Measurements from ENCODE around the gene TAS2R5. TPM values are rescaled to one million over a fixed set of nuclear protein-coding genes. Genes with fewer than 3 reads are reported as not detected.

The TAS2R5 gene
- total and polyA plus RNA-seq, 2 experiments from 2014 or later, result 0.89 to 5.1 TPM

DNA sequence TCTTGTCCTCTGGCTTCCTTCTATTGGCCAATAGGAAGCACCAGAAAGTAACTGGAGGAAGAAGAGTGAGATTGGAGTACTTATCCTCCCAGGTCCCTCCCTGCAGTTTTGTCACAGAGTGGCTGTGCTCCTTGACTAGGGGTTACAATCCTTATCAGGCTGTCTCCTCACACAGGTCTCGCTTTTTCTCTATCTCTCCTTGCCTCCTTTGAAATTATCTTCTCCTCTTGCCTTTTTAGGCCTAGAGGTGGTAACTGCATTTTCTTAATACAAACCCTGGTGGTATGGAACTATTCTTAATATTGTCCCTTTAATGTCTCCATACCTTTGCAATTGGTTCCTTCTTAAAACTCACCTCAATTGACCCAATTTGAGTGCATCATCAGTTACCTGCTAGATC, 48.6 kb downstream of the TAS2R5 start:
- Histone ChIP-seq H2AFZ (no peak overlapping the region), H3K4me3 (no peak overlapping the region), H3F3A (replicated peaks; ENCODE audit: low read depth) (no peaks in the 10 kb centered on the region), H4K20me1 (replicated peaks; ENCODE audit: insufficient read depth) (no peaks in the 10 kb centered on the region), H3K27me3 (ENCODE audit: insufficient read depth) (no peaks in the 10 kb centered on the region), H3K9me2 (ENCODE audit: insufficient read depth) (no peaks in the 10 kb centered on the region), H3K36me3 (ENCODE audit: insufficient read depth) (no peaks in the 10 kb centered on the region), H3K4me2 (no peak overlapping the region), H3K27ac (ENCODE audit: low read depth) (no peak overlapping the region), H3K4me1 (ENCODE audit: insufficient read depth) (no peaks in the 10 kb centered on the region), H3K79me2 (replicated peaks; ENCODE audit: insufficient read depth) (no peaks in the 10 kb centered on the region)
- ATAC-seq (no peak), DNase-seq (ENCODE audit: low spot score) (no peak)
- H3K4me1 Mint-ChIP-seq, result peaks cover 3% of the 10 kb centered on the region; the same call in 2 of the 3 replicates
- no peak overlapping the region for H3K4me3 Mint-ChIP-seq
- no peak for TF ChIP-seq POLR2AphosphoS5 (IDR thresholded peaks at IDR 0.05; ENCODE audit: low read depth)
- H3K36me3 Mint-ChIP-seq (ENCODE audit: low read depth), result no peaks in the 10 kb centered on the region
- H3K27ac Mint-ChIP-seq, result no peak overlapping the region
- H3K9me3 Mint-ChIP-seq, result no peaks in the 10 kb centered on the region
- no peaks in the 10 kb centered on the region for H3K27me3 Mint-ChIP-seq (ENCODE audit: insufficient read depth, low read depth, poor library complexity)

DNA sequence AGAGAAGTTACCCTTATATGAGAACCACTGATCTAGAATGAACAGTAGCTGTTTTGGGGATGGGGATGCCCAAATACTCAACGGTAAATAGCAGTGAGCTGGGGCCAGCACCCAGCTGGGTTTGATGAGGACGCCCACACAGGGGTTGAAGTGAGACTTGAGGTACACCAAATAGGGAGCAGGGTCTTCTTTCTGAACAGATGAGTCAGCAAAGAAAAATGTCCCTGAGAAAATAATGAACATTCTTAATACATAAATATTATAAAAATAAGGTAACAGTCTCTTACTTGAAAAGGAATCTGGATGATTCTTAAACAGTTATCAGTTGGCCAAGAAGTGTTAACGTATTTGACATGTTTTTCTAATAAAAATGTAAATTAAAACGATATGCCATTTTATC, 49.2 kb downstream of the TAS2R5 start:
- ATAC-seq, result no peak
- TF ChIP-seq POLR2AphosphoS5 (IDR thresholded peaks at IDR 0.05; ENCODE audit: low read depth) (no peak), EZH2phosphoT487 (IDR thresholded peaks at IDR 0.05; ENCODE audit: unreplicated experiment) (no peak), STAT1 (IDR thresholded peaks at IDR 0.05; ENCODE audit: unreplicated experiment) (no peak), JUNB (IDR thresholded peaks at IDR 0.05; ENCODE audit: unreplicated experiment) (no peak), ZNF114 (CRISPR knock-in tag; IDR thresholded peaks at IDR 0.05) (no peak), EZH2 (IDR thresholded peaks at IDR 0.05; ENCODE audit: low read depth, unreplicated experiment) (no peak), CREB1 (CRISPR knock-in tag; IDR thresholded peaks at IDR 0.05; ENCODE audit: low read depth) (no peak), ZNF331 (CRISPR knock-in tag; IDR thresholded peaks at IDR 0.05; ENCODE audit: low read depth) (no peak), NANOG (IDR thresholded peaks at IDR 0.05; ENCODE audit: borderline replicate concordance) (no peak)
- TF ChIP-seq, protein P1, sequence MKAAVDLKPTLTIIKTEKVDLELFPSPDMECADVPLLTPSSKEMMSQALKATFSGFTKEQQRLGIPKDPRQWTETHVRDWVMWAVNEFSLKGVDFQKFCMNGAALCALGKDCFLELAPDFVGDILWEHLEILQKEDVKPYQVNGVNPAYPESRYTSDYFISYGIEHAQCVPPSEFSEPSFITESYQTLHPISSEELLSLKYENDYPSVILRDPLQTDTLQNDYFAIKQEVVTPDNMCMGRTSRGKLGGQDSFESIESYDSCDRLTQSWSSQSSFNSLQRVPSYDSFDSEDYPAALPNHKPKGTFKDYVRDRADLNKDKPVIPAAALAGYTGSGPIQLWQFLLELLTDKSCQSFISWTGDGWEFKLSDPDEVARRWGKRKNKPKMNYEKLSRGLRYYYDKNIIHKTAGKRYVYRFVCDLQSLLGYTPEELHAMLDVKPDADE (IDR thresholded peaks at IDR 0.05), result no peak
- TF ChIP-seq, protein P2, sequence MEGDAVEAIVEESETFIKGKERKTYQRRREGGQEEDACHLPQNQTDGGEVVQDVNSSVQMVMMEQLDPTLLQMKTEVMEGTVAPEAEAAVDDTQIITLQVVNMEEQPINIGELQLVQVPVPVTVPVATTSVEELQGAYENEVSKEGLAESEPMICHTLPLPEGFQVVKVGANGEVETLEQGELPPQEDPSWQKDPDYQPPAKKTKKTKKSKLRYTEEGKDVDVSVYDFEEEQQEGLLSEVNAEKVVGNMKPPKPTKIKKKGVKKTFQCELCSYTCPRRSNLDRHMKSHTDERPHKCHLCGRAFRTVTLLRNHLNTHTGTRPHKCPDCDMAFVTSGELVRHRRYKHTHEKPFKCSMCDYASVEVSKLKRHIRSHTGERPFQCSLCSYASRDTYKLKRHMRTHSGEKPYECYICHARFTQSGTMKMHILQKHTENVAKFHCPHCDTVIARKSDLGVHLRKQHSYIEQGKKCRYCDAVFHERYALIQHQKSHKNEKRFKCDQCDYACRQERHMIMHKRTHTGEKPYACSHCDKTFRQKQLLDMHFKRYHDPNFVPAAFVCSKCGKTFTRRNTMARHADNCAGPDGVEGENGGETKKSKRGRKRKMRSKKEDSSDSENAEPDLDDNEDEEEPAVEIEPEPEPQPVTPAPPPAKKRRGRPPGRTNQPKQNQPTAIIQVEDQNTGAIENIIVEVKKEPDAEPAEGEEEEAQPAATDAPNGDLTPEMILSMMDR (conservative IDR thresholded peaks at IDR 0.05; ENCODE audit: low read depth in 2 of 2), result no peak; a peak in 1 of 4 replicates
- TF ChIP-seq, protein P3, sequence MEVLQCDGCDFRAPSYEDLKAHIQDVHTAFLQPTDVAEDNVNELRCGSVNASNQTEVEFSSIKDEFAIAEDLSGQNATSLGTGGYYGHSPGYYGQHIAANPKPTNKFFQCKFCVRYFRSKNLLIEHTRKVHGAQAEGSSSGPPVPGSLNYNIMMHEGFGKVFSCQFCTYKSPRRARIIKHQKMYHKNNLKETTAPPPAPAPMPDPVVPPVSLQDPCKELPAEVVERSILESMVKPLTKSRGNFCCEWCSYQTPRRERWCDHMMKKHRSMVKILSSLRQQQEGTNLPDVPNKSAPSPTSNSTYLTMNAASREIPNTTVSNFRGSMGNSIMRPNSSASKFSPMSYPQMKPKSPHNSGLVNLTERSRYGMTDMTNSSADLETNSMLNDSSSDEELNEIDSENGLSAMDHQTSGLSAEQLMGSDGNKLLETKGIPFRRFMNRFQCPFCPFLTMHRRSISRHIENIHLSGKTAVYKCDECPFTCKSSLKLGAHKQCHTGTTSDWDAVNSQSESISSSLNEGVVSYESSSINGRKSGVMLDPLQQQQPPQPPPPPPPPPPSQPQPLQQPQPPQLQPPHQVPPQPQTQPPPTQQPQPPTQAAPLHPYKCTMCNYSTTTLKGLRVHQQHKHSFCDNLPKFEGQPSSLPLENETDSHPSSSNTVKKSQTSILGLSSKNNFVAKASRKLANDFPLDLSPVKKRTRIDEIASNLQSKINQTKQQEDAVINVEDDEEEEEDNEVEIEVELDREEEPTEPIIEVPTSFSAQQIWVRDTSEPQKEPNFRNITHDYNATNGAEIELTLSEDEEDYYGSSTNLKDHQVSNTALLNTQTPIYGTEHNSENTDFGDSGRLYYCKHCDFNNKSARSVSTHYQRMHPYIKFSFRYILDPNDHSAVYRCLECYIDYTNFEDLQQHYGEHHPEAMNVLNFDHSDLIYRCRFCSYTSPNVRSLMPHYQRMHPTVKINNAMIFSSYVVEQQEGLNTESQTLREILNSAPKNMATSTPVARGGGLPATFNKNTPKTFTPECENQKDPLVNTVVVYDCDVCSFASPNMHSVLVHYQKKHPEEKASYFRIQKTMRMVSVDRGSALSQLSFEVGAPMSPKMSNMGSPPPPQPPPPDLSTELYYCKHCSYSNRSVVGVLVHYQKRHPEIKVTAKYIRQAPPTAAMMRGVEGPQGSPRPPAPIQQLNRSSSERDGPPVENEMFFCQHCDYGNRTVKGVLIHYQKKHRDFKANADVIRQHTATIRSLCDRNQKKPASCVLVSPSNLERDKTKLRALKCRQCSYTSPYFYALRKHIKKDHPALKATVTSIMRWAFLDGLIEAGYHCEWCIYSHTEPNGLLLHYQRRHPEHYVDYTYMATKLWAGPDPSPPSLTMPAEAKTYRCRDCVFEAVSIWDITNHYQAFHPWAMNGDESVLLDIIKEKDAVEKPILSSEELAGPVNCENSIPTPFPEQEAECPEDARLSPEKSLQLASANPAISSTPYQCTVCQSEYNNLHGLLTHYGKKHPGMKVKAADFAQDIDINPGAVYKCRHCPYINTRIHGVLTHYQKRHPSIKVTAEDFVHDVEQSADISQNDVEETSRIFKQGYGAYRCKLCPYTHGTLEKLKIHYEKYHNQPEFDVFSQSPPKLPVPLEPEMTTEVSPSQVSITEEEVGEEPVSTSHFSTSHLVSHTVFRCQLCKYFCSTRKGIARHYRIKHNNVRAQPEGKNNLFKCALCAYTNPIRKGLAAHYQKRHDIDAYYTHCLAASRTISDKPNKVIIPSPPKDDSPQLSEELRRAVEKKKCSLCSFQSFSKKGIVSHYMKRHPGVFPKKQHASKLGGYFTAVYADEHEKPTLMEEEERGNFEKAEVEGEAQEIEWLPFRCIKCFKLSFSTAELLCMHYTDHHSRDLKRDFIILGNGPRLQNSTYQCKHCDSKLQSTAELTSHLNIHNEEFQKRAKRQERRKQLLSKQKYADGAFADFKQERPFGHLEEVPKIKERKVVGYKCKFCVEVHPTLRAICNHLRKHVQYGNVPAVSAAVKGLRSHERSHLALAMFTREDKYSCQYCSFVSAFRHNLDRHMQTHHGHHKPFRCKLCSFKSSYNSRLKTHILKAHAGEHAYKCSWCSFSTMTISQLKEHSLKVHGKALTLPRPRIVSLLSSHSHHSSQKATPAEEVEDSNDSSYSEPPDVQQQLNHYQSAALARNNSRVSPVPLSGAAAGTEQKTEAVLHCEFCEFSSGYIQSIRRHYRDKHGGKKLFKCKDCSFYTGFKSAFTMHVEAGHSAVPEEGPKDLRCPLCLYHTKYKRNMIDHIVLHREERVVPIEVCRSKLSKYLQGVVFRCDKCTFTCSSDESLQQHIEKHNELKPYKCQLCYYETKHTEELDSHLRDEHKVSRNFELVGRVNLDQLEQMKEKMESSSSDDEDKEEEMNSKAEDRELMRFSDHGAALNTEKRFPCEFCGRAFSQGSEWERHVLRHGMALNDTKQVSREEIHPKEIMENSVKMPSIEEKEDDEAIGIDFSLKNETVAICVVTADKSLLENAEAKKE (CRISPR knock-in tag; IDR thresholded peaks at IDR 0.05), result no peak

More for the DNA sequence above, 49.2 kb downstream of the TAS2R5 start:
- Mint-ChIP-seq H3K27me3 (ENCODE audit: insufficient read depth, low read depth, poor library complexity) (no peaks in the 10 kb centered on the region), H3K9me3 (no peaks in the 10 kb centered on the region), H3K27ac (no peak overlapping the region; the same call in 1 of the 2 replicates), H3K36me3 (ENCODE audit: low read depth) (no peaks in the 10 kb centered on the region), H3K4me1 (no peaks in the 10 kb centered on the region; the same call in 2 of the 3 replicates), H3K4me3 (no peak overlapping the region)
- Histone ChIP-seq H4K20me1 (replicated peaks; ENCODE audit: insufficient read depth) (no peaks in the 10 kb centered on the region), H3K9me2 (ENCODE audit: insufficient read depth) (no peaks in the 10 kb centered on the region), H3K79me2 (replicated peaks; ENCODE audit: insufficient read depth) (no peaks in the 10 kb centered on the region), H3K27ac (ENCODE audit: low read depth) (no peak overlapping the region), H3F3A (replicated peaks; ENCODE audit: low read depth) (no peaks in the 10 kb centered on the region), H3K4me1 (ENCODE audit: insufficient read depth) (no peaks in the 10 kb centered on the region), H2AFZ (no peak overlapping the region), H3K4me3 (no peak overlapping the region), H3K27me3 (ENCODE audit: insufficient read depth) (no peaks in the 10 kb centered on the region), H3K36me3 (ENCODE audit: insufficient read depth) (no peaks in the 10 kb centered on the region), H3K4me2 (no peak overlapping the region)
- no peak for DNase-seq (ENCODE audit: low spot score)

Data from GM23338 (cell line).